Epithelial cell of proximal tubule (primary cell): ENCODE measurements around the gene CABP5. TPM values are rescaled to one million over a fixed set of nuclear protein-coding genes. Genes with fewer than 3 reads are reported as not detected.

Experiments used
- DNase-seq: peaks from one replicate; pipeline ENCODE4 v3.0.0-alpha.2; 2011; ENCODE audit warnings: low read depth
- H3K4me3 ChIP-seq: 2 replicates; pipeline ENCODE4 v1.5.1; 2011; ENCODE audit warnings: low read depth, mild to moderate bottlenecking, low read length
- total RNA-seq: library from RNA; depleted of rRNA; stranded (reverse); fragments of >200 nt; gene quantifications from 2 replicates; pipeline ENCODE4 v1.2.3, GENCODE V29; 2015
- TF ChIP-seq, protein P1 (sequence below): conservative IDR thresholded peaks from 2 replicates; pipeline ENCODE4 v1.5.1; 2012; ENCODE audit warnings: low read depth, mild to moderate bottlenecking, low read length

The CABP5 gene
- total RNA-seq, 1 donor from 2014 or later: not detected

DNA sequence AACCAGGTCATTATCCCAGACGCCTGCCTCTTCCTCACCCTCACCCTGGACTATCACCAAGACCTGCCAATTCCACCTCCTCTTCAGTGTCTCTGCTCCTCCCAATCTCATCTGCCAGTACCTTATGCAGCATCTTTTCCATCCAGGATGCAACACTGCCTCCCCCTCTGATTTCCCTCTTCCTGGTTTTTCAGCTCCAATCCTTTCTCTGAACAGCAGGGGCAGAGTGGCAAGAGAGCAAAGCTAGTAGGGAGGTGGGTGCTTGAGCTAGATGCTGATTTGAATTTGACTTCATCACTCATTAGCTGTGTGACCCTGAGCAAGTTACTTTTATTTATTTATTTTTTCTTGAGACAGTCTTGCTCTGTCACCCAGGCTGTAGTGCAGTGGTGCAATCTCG is 25.6 kb upstream of the CABP5 start:
- TF ChIP-seq, protein P1, sequence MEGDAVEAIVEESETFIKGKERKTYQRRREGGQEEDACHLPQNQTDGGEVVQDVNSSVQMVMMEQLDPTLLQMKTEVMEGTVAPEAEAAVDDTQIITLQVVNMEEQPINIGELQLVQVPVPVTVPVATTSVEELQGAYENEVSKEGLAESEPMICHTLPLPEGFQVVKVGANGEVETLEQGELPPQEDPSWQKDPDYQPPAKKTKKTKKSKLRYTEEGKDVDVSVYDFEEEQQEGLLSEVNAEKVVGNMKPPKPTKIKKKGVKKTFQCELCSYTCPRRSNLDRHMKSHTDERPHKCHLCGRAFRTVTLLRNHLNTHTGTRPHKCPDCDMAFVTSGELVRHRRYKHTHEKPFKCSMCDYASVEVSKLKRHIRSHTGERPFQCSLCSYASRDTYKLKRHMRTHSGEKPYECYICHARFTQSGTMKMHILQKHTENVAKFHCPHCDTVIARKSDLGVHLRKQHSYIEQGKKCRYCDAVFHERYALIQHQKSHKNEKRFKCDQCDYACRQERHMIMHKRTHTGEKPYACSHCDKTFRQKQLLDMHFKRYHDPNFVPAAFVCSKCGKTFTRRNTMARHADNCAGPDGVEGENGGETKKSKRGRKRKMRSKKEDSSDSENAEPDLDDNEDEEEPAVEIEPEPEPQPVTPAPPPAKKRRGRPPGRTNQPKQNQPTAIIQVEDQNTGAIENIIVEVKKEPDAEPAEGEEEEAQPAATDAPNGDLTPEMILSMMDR: no peak
- no peak overlapping the region for H3K4me3 ChIP-seq
- no peak for DNase-seq

DNA sequence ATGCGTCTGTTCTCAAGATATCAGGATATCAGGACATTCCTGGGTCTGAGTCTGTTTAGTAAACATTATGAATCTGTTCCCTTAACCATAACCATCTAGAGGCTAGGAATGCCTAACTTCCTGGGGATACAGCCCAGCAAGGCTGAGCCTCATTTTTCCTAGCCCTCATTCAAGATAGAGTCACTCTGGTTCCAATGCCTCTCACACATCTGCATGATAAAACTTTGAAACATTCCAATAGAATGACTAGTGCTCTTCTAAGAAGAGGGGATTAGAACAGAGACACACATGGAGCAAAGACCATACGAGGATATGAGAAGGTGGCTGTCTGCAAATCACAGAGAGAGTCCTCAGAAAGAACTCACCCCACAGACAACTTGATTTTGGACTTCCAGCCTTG is 20.6 kb upstream of the CABP5 start:
- no peak for DNase-seq

DNA sequence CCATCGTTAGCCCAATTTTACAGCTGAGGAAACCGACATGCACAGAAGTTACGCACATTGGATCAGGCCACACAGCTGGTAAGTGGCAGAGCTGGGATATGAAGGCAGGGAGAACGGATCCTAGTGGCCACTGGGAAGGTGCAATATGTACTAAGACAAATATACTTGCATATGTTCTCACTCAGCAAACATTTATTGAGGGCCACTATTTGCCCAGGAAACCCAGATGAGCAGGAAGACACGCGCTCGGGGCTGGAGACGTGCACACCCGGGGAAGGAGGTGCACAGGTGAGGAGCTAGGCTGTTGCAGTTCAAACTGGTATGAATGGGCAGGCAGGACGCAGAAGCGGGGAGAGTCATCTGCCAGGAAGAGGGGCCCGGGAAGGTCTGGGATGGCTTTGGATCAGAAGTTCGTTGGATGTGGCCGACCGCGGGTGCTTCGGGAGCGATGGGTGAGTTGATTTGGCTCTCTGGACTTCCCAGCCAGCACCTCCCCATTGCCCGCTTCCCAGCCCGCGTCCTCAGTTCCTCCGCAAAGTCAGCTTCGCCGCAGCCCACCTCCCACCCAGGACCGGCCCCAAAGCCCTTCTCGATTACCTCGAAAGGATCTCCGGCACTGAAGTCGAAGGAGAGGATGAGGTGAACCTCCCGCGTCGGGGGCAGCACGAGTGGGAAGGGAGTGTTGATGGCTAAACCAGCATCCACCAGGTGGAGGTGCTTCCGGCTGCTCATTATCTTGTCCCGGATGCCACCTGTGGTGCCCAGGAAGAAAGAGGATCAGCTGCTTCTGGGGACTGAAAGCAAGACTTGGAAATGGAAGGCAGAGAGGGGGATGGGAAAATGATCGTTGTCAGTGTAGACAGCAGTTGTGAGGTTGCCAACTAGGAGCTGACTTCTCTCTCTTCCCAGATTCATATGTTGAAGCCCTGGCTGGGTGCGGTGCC is 17.8 kb upstream of the CABP5 start:
- no peak for DNase-seq
- no peak overlapping the region for H3K4me3 ChIP-seq
- TF ChIP-seq, protein P1: no peak

More for the DNA sequence above, 20.6 kb upstream of the CABP5 start:
- TF ChIP-seq, protein P1: no peak
- H3K4me3 ChIP-seq: no peak overlapping the region

DNA sequence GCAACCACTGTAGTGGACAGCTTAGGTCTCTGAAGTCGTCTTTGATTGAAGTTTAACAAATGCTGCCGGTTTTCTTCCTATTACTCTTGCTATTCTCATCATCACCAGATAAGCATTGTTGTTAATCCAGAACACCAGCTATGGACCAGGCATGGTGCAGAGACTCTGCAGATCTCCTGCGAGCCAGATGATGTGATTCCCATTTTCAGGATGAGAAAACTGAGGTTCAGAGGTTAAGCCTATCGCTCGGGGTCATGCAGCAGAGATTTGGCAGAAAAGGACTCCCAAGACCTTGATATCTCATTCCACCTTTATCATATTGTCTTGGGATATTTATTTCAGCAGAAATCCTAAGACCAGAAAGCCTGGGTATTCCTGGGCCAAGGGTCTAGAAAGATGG is 16.5 kb upstream of the CABP5 start:
- H3K4me3 ChIP-seq: no peak overlapping the region
- TF ChIP-seq, protein P1: no peak
- no peak for DNase-seq

DNA sequence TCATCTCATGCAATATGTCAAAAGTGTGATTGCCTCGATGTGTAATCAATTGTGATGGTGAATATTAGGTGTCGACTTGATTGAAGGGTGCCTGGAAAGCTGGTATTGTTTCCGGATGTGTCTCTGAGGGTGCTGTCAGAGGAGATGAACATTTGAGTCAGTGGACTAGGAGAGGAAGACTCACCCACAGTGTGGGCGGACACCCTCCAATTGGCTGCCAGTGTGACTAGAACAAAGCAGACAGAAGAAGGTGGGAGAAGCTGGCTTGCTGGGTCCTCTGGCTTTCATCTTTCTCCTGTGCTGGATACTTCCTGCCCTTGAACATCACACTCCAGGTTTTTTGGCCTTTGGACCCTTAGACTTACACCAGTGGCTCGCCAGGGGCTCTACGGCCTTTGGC is 15.5 kb upstream of the CABP5 start:
- DNase-seq: no peak
- H3K4me3 ChIP-seq: no peak overlapping the region
- TF ChIP-seq, protein P1: no peak

DNA sequence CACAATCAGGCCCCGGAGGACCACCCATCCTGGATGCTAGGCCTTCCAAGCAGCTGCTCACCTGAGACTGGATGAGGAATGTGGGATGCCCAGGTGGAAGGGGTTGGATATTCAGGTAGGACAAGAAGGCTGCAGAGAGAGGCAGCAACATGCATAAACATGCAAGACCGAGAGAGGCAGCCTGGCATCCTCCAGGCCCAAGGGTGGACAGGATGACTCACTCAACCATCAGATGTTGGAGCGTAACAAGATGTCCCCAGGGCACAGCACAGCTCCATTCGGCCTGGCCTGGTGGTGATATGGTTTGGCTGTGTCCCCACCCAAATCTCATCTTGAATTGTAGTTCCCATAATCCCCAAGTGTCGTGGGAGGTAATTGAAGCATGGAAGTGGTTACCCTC is 10.0 kb upstream of the CABP5 start:
- no peak for DNase-seq
- no peak overlapping the region for H3K4me3 ChIP-seq
- TF ChIP-seq, protein P1: no peak

DNA sequence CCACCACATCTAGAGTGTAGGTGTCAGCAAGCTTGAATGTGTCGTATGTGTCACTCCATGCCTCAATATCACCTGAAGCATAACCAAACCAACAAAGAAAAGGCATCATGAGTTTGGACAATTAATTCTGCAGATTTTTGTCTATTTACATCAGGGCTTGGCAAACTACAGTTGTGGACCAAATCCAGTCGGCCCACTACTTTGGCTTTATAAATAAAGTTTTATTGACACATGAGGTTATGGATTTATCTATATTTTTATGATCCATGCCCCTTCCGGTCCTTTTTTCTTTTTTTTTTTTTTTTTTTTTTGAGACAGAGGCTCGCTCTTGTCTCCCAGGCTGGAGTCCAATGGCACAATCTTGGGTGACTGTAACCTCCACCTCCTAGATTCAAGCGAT is 9.2 kb upstream of the CABP5 start:
- DNase-seq: no peak
- TF ChIP-seq, protein P1: no peak
- H3K4me3 ChIP-seq: no peak overlapping the region
